Stomach (tissue), 9 donors: ENCODE data around the gene ARL11. TPM values are rescaled to one million over a fixed set of nuclear protein-coding genes. Genes with fewer than 3 reads are reported as not detected.

ENCODE experiments used
- DNase-seq, 2 donors: peaks; one replicate each; pipeline versions ENCODE4 v3.0.0 to v3.0.0-alpha.2; 2013 to 2019
- H3K27ac ChIP-seq, 5 donors: fragments of 200-600 bp in 4 of 5; sonication (generic) in 4 of 5; one replicate each; pipeline ENCODE4 v1.5.1; 2013 to 2019; ENCODE audit warnings: mild to moderate bottlenecking in 1 of 5, moderate library complexity in 1 of 5
- H3K27me3 ChIP-seq, 3 donors: fragments of 200-600 bp; sonication (generic); one replicate each; pipeline ENCODE4 v1.5.1; 2017 to 2019; ENCODE audit warnings: mixed run types in 1 of 3
- H3K36me3 ChIP-seq, 4 donors: fragments of 200-600 bp; sonication (generic); 1 replicate in 3 of 4; 2 replicates in 1 of 4; pipeline ENCODE4 v1.5.1; 2016 to 2019
- H3K4me1 ChIP-seq, 4 donors: fragments of 200-600 bp; sonication (generic); one replicate each; pipeline ENCODE4 v1.5.1; 2016 to 2019
- H3K4me3 ChIP-seq, 4 donors: fragments of 200-600 bp; sonication (generic) in 3 of 4; one replicate each; pipeline ENCODE4 v1.5.1; 2016 to 2019; ENCODE audit warnings: mild to moderate bottlenecking in 1 of 4
- H3K9me3 ChIP-seq, 4 donors: fragments of 200-600 bp; sonication (generic); one replicate each; pipeline ENCODE4 v1.5.1; 2016 to 2019
- CTCF ChIP-seq, 7 experiments: fragments of 450-650 bp in 4 of 7; fragments of 200-600 bp in 3 of 7; sonication (generic) in 3 of 7; IDR thresholded peaks; one replicate each; pipeline ENCODE4 v1.5.1; 2016 to 2019; ENCODE audit warnings: antibody characterized with exemption in 7 of 7, control low read depth in 2 of 7, mild to moderate bottlenecking in 1 of 7
- EP300 ChIP-seq: sonication (generic); formaldehyde crosslinking; IDR thresholded peaks from one replicate; pipeline ENCODE4 v1.6.1; 2017; ENCODE audit warnings: antibody characterized with exemption
- POLR2A ChIP-seq, 4 donors: fragments of 450-650 bp; IDR thresholded peaks; one replicate each; pipeline ENCODE4 v1.6.1; 2016; ENCODE audit warnings: antibody characterized with exemption in 4 of 4, control low read depth in 2 of 4, mild to moderate bottlenecking in 1 of 4, moderate library complexity in 1 of 4
- POLR2AphosphoS5 ChIP-seq, 3 donors: sonication (generic); formaldehyde crosslinking; IDR thresholded peaks; one replicate each; pipeline ENCODE4 v1.6.1; 2016; ENCODE audit warnings: antibody characterized with exemption in 3 of 3
- WGBS, 5 donors: extraction: QIAGEN DNeasy Blood & Tissue Kit in 3 of 5; methylation state at CpG; one replicate each; pipeline versions ENCODE4 v1.1.5 to v1.1.7; 2013 to 2018; 5-methylcytosine and 5-hydroxymethylcytosine counted together
- intact Hi-C: fragments of 100-400 bp; cut with DNase I; formaldehyde crosslinking; loops from one replicate; pipeline ENCODE4 v1.15.1; 2023; ENCODE audit warnings: low total_unique reads
- polyA plus RNA-seq, 3 donors: library from polyadenylated mRNA; stranded (reverse); fragments of 200-250 nt; gene quantifications; one replicate each; pipeline ENCODE4 v1.2.3, GENCODE V29; 2013
- total RNA-seq, 5 donors: library from RNA; depleted of rRNA; stranded (reverse); fragments of >200 nt; gene quantifications; one replicate each; pipeline versions ENCODE4 v1.1.0 to v1.2.3, GENCODE V29; 2014 to 2016
- donor health status: healthy with polysubstance abuse.
- donor health status: Bipolar disorder and iron deficiency.
- donor health status: healthy.

ARL11 gene
- total and polyA plus RNA-seq, 8 donors: under 0.01 to 1.2 (median 0.55) TPM; not detected in 2

- Histone ChIP-seq H3K27me3 (no peaks in the 10 kb centered on the region), H3K4me1 (no peaks in the 10 kb centered on the region), H3K36me3 (peaks cover 0 to 28% (median 5%) of the 10 kb centered on the region in 4 donors), H3K9me3 (no peaks in the 10 kb centered on the region), H3K4me3 (no peak overlapping the region), H3K27ac (no peak overlapping the region)
- 39 to 63% (median 44%) methylated on average over 3 of the region's 3 CpGs for WGBS, 5 donors
- intact Hi-C loops: no loop called here
- DNase-seq: peak; percentile 38 to 50
- TF ChIP-seq POLR2A (IDR thresholded peaks at IDR 0.05): no peak
- TF ChIP-seq POLR2AphosphoS5 (IDR thresholded peaks at IDR 0.05): no peak
- TF ChIP-seq EP300: no peak
- peak in 2 of 7 experiments; percentile 8 to 14 for TF ChIP-seq CTCF (IDR thresholded peaks at IDR 0.05)
Measured at GRCh38 chr13:49679246-49679645, 50.9 kb downstream of the ARL11 start.

- H3K4me3 ChIP-seq: no peak overlapping the region
- DNase-seq: peak in 1 of 2 donors; percentile 29
- WGBS, 5 donors: 73 to 83% (median 75%) methylated on average over 4 of the region's 4 CpGs
- no peaks in the 10 kb centered on the region for H3K4me1 ChIP-seq
- intact Hi-C loops: loop anchor here (10.0 kb wide), 1 partner anchor 103 kb away; no protein-coding TSS in a partner anchor
- H3K27ac ChIP-seq: no peak overlapping the region
- TF ChIP-seq EP300: no peak
- TF ChIP-seq POLR2AphosphoS5 (IDR thresholded peaks at IDR 0.05): no peak
- no peaks in the 10 kb centered on the region for H3K9me3 ChIP-seq
- peaks cover 0 to 35% (median 14%) of the 10 kb centered on the region in 4 donors for H3K36me3 ChIP-seq
- no peaks in the 10 kb centered on the region for H3K27me3 ChIP-seq
Measured at GRCh38 chr13:49681842-49682435, 53.6 kb downstream of the ARL11 start.

Other genes with a start within 250 kb of the ARL11 start
- 10 to 100 TPM; 29.3 to 61.6 (median 45.5) TPM for gene CAB39L, start 184.4 kb upstream of the ARL11 start, total RNA-seq
- gene CAB39L, start 184.4 kb upstream of the ARL11 start, polyA plus RNA-seq: 10 to 100 TPM; 11.4 to 20.2 (median 12.0) TPM
- 10 to 100 TPM in 3 of 5 donors, 1 to 10 TPM in 2; 3.5 to 28.6 (median 13.5) TPM for gene SETDB2, start 184.2 kb upstream of the ARL11 start, total RNA-seq
- 1 to 10 TPM; 3.4 to 6.6 (median 3.5) TPM for gene SETDB2, start 184.2 kb upstream of the ARL11 start, polyA plus RNA-seq
- gene PHF11, start 132.6 kb upstream of the ARL11 start, total RNA-seq: 100 to 1,000 TPM in 1 of 5 donors, 10 to 100 TPM in 4; 18.2 to 140 (median 50.0) TPM
- 10 to 100 TPM; 28.6 to 68.5 (median 54.2) TPM for gene PHF11, start 132.6 kb upstream of the ARL11 start, polyA plus RNA-seq
- gene RCBTB1, start 42.9 kb upstream of the ARL11 start, total RNA-seq: 10 to 100 TPM in 3 of 5 donors, 1 to 10 TPM in 2; 1.2 to 48.2 (median 13.0) TPM
- 1 to 10 TPM; 7.5 to 9.6 (median 9.2) TPM for gene RCBTB1, start 42.9 kb upstream of the ARL11 start, polyA plus RNA-seq
- 100 to 1,000 TPM in 2 of 5 donors, 10 to 100 TPM in 3; 36.5 to 307 (median 79.3) TPM for gene EBPL, start 63.0 kb downstream of the ARL11 start, total RNA-seq
- 10 to 100 TPM; 38.5 to 92.0 (median 49.8) TPM for gene EBPL, start 63.0 kb downstream of the ARL11 start, polyA plus RNA-seq
- gene KPNA3, start 164.2 kb downstream of the ARL11 start, total RNA-seq: 10 to 100 TPM in 4 of 5 donors, 1 to 10 TPM in 1; 4.3 to 65.9 (median 32.3) TPM
- gene KPNA3, start 164.2 kb downstream of the ARL11 start, polyA plus RNA-seq: 10 to 100 TPM; 11.6 to 16.0 (median 11.7) TPM